ENCODE results near the gene CYS1.

DNA sequence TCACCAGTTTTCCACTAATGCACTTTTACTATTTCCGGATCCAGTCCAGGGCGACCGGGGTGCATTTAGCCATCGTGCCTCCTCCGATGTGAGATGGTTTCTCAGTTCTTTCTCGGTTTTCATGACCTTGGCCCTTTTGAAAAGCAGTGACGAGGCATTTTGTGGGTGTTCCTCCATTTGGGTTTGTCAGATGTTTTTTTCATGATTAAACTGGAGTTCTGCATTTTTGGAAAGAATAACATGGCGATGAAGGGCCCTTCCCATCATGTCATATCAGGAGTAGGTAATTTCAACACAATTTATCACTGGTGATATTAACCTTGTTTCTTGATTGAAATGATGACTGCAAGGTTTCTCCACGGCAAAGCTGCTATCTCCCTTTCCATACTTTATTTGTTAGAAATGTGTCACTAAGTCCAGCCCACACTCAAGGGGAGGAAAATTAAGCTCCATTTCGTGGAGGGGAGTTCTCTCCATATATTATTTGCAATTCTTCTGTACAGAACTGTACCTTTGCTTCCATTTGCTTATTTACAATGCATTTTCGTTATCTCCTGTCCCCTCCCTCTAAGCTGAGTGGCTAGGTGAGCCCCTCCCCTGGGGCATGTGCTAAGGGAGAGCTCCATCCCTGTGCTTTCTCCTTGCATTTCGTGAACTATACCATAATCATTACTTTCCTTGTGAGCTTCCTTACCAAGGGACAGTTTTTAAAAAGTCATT is 45.7 kb downstream of the CYS1 start:
- TF ChIP-seq POLR2A (IDR thresholded peaks at IDR 0.05) = no peak
- TF ChIP-seq, protein P1, sequence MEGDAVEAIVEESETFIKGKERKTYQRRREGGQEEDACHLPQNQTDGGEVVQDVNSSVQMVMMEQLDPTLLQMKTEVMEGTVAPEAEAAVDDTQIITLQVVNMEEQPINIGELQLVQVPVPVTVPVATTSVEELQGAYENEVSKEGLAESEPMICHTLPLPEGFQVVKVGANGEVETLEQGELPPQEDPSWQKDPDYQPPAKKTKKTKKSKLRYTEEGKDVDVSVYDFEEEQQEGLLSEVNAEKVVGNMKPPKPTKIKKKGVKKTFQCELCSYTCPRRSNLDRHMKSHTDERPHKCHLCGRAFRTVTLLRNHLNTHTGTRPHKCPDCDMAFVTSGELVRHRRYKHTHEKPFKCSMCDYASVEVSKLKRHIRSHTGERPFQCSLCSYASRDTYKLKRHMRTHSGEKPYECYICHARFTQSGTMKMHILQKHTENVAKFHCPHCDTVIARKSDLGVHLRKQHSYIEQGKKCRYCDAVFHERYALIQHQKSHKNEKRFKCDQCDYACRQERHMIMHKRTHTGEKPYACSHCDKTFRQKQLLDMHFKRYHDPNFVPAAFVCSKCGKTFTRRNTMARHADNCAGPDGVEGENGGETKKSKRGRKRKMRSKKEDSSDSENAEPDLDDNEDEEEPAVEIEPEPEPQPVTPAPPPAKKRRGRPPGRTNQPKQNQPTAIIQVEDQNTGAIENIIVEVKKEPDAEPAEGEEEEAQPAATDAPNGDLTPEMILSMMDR (IDR thresholded peaks at IDR 0.05) = no peak
